ENCODE results near the gene ETHE1.

ETHE1 gene, protein sequence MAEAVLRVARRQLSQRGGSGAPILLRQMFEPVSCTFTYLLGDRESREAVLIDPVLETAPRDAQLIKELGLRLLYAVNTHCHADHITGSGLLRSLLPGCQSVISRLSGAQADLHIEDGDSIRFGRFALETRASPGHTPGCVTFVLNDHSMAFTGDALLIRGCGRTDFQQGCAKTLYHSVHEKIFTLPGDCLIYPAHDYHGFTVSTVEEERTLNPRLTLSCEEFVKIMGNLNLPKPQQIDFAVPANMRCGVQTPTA

DNA sequence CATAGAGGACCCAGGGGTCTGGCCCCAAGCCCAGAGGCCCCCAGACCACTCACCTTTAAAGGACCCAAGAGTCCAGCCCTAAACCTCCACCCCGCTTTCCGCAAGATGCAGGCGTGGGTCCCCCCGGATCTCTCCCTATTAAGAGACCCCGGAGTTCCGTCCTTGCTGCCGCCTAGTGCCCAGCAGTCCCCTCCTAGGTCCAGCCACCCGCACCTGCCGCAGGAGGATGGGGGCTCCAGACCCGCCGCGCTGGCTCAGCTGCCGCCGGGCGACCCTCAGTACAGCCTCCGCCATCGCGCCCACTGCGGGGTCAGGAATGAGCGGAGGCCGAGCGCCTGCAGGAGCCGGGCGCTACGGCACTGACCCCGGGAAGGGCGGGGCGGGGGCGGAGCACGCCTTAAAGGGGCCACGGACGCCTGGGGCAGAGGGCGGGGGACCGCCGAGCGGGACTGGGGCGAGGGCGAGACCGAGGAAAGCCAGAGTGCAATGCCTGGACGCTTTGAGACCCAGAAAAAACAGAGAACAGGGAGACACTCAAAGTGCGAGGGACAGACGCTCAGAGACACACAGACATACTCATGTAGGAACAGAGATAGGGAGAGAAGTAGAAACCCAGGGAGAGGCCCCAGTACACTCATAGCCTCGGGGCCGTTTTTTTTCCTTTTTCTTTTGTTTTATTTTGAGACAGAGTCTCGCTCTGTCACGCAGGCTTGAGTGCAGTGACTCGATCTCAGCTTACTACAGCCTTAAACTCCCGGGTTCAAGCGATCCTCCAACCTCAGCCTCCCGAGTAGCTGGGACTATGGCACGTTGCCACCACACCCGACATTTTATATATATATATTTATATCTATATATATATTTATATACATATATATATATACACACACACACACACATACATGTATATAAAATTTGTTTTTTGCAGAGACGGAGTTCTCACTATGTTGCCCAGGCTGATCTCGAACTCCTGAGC lies at the start of gene ETHE1:
Gene ETHE1, minus strand, starts transcription at position 318 of the 976 bp plus-strand sequence. Its CDS starts 24 bp downstream, at position 294.
- Mint-ChIP-seq H3K27me3 (ENCODE audit: low read depth) (no peaks in the 10 kb centered on the region), H3K36me3 (ENCODE audit: low read depth) (peaks cover 6% of the 10 kb centered on the region), H3K4me3 (peak within 1 kb of the TSS; percentile 78), H3K9me3 (no peaks in the 10 kb centered on the region), H3K27ac (peak within 1 kb of the TSS; percentile 69), H3K4me1 (ENCODE audit: low read depth) (peaks cover 26% of the 10 kb centered on the region)
- peak; percentile 82 for DNase-seq (ENCODE audit: low spot score)

DNA sequence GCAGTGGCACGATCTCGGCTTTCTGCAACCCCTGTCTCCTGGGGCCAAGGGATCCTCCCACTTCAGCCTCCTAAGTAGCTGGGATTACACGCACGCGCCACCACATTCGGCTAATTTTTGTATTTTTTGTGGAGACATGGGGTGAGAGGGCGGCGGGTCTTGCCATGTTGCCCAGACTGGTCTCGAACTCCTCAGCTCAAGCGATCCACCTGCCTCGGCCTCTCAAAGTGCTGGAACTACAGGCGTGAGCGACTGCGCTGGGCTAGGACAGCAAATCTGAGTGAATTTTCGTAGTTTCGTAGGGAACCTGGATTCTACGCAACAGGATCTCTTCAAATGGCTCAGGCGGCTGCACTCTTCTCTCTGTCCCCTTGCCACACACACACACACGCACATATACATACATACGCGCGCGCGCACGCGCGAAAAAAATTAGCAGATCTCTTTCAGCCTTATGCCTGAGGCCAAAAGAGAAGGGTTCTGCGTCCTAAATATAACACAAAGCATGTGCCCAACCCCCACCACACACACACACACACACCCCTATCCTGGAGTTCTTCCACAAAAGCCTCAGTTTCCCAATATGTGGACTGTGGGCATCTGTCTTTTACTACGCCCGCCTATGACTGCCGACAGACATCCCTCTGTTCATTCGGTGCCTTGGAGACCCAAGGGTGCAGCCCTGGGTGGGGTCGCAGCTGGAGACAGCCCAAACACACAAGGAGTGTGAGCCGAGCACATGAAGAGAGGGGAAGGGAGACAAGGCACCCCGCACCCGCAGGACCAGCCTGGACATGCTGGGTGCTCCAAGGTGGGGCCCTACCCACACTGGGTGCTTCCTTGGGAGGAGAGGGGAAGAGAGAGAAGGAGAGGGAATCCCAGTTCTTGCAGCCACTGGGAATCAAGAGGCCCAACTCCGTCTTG lies 49.2 kb upstream of the ETHE1 start:
- no peak for DNase-seq (ENCODE audit: low spot score)

DNA sequence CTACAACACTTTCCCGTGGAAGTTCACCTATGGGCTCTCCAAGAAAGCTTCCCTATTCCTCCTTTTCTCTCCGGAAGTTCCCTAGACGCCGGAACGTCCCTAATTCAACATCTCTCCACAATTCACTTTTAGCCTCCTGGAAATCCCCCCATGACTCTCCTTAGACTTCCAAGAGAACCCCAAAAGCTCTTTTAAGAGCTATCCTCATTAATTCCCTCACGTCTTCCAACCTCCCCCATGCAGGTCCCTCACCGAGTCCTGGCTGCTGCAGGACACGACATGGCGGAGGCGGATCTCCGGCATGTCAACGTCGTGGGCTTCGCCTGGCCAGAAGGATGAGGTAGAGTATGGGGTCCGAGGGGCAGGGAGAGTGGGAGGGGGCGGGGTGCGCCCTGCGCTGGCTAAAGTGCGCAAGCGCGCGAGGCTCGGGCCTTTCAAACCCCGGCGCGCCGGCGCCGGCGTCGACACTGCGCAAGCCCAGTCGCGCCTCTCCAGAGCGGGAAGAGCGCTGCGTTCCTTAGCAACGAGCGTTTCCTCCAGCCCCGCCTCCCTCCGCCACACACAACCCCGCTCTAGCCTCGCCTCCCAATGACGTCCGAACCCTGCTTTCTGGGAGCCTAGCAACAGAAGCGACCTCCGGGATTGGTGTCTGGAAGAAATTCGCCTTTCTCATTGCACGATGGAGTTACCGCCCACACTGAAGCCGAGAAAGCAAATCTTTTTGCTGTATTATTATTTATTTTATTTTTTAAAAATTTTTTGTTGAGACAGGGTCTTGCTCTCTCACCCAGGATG lies 48.4 kb upstream of the ETHE1 start, which contains the start of the genes PINLYP and XRCC1:
Gene PINLYP, plus strand, starts transcription at position 646 of the 795 bp plus-strand sequence. CDS start 1,391 bp downstream, outside the sequence.
Gene XRCC1, minus strand, starts transcription at position 372 of the 795 bp plus-strand sequence. Its CDS starts 69 bp downstream, at position 303.
- DNase-seq (ENCODE audit: low spot score) = peak; percentile 95
- H3K36me3 Mint-ChIP-seq (ENCODE audit: low read depth) = peaks cover 6% of the 10 kb centered on the region
- H3K4me3 Mint-ChIP-seq = peak within 1 kb of the TSS; percentile 98
- peak within 1 kb of the TSS; percentile 95 for H3K27ac Mint-ChIP-seq
- no peaks in the 10 kb centered on the region for H3K9me3 Mint-ChIP-seq
- H3K4me1 Mint-ChIP-seq (ENCODE audit: low read depth) = peaks cover 18% of the 10 kb centered on the region
- H3K27me3 Mint-ChIP-seq (ENCODE audit: low read depth) = peaks cover 2% of the 10 kb centered on the region

More for the DNA sequence above, 49.2 kb upstream of the ETHE1 start:
- H3K9me3 Mint-ChIP-seq = no peaks in the 10 kb centered on the region
- H3K27ac Mint-ChIP-seq = peak overlapping the region; percentile 69
- peaks cover 2% of the 10 kb centered on the region for H3K27me3 Mint-ChIP-seq (ENCODE audit: low read depth)
- peaks cover 18% of the 10 kb centered on the region for H3K4me1 Mint-ChIP-seq (ENCODE audit: low read depth)
- peaks cover 6% of the 10 kb centered on the region for H3K36me3 Mint-ChIP-seq (ENCODE audit: low read depth)
- peak overlapping the region; percentile 98 for H3K4me3 Mint-ChIP-seq

DNA sequence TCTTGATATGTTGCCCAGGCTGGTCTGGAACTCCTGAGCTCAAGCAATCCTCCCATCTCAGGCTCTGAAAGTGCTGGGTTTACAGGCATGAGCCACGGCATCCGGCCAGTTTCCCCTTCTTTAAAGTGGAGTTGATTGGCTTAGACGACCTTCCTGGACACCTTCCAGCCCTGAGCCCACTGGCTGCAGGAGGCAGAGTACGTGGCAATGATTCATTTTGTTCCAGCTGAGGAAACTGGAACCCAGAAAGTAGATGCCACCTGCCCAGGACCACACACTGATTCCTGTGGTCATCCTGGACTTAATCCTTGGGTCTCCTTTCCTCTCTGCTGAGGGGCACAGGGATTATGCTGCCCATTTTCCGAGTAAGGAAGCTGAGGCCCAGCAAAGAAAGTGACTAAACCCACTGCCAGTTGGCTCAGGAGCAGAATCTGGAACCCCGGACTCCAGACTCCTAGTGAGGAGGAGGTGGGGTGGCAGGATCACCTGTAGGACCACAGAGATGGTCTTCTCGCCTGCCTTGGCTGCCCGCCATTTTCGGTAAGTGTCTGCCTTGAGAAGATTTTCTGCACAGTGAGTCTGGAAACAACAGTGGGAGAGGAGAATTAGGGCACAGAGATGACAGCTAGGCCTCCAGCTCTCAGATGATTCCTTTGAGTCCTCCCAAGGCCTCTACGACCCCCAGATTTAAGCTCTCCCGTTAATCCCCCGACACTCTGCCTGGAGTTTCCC lies 47.6 kb upstream of the ETHE1 start:
- H3K9me3 Mint-ChIP-seq = no peaks in the 10 kb centered on the region
- peaks cover 6% of the 10 kb centered on the region for H3K36me3 Mint-ChIP-seq (ENCODE audit: low read depth)
- peak overlapping the region; percentile 95 for H3K27ac Mint-ChIP-seq
- H3K4me1 Mint-ChIP-seq (ENCODE audit: low read depth) = peaks cover 12% of the 10 kb centered on the region
- no peak for DNase-seq (ENCODE audit: low spot score)
- peaks cover 2% of the 10 kb centered on the region for H3K27me3 Mint-ChIP-seq (ENCODE audit: low read depth)
- peak overlapping the region; percentile 98 for H3K4me3 Mint-ChIP-seq

DNA sequence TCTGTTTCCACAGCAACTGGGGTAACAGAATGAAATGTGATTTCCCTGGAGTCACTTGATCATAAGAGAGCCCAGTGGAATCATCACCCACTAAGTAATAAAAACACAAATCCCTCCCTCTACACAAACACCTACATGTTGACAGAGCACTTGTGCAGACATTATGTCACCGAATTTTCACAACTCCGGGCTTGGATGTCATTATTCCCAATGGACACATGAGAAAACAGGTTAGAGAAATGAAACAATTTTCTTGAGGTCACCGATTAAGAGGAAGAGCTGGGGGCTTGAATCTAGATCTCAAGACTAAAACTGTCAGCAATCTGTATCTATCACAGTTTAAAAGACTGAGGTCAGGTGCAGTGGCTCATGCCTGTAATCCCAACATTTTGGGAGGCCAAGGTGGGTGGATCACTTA lies 45.2 kb upstream of the ETHE1 start:
- H3K4me3 Mint-ChIP-seq = no peak overlapping the region
- no peak for DNase-seq (ENCODE audit: low spot score)

DNA sequence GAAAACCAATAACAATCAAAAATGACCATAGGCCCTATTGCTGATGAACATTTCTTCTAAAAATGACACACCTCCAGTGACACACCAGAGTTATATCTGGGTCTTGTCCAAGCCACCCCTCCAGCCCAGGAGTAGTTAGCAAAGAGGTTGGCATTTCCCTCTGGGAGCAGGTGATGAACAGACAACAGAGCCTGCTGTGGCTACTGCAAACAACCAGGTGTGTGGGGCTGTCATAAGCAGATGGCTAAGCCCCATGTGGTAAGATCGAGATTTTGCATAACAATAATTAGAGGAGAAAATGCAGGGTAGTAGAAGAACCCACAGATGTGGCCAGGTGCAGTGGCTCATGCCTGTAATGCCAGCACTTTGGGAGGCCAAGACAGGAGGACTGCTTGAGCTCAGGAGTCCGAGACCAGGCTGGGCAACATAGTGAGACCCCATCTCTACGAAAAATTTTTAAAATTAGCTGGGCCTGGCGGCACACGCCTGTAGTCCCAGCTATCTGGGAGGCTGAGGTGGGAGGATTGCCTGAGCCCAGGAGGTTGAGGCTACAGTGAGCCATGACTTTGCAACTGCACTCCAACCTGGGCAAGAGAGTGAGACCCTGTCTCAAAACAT lies 43.3 kb upstream of the ETHE1 start:
- no peak for DNase-seq (ENCODE audit: low spot score)
- Mint-ChIP-seq H3K4me1 (ENCODE audit: low read depth) (peaks cover 3% of the 10 kb centered on the region), H3K9me3 (no peaks in the 10 kb centered on the region), H3K27ac (no peak overlapping the region), H3K4me3 (no peak overlapping the region), H3K36me3 (ENCODE audit: low read depth) (peaks cover 5% of the 10 kb centered on the region), H3K27me3 (ENCODE audit: low read depth) (no peaks in the 10 kb centered on the region)

More for the DNA sequence above, 45.2 kb upstream of the ETHE1 start:
- H3K4me1 Mint-ChIP-seq (ENCODE audit: low read depth) = peaks cover 4% of the 10 kb centered on the region
- H3K27me3 Mint-ChIP-seq (ENCODE audit: low read depth) = no peaks in the 10 kb centered on the region
- H3K27ac Mint-ChIP-seq = no peak overlapping the region
- peaks cover 2% of the 10 kb centered on the region for H3K36me3 Mint-ChIP-seq (ENCODE audit: low read depth)
- H3K9me3 Mint-ChIP-seq = no peaks in the 10 kb centered on the region

DNA sequence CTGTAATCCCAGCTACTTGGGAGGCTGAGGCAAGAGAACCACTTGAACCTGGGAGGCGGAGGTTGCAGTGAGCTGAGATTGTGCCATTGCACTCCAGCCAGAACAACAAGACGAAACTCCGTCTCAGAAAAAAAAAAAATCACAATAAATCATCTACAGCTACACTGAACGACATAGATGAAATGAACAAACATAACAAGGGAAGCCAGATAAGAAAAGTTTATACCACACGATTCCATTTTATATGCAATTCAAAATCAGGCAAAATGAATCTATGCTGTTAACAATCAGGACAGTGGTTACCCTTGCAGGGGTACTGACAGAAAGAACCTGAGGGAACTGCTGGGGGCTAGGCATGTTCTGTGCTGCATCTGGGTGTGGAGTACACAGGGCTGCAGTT lies 42.7 kb upstream of the ETHE1 start:
- Mint-ChIP-seq H3K36me3 (ENCODE audit: low read depth) (peaks cover 4% of the 10 kb centered on the region), H3K27me3 (ENCODE audit: low read depth) (no peaks in the 10 kb centered on the region), H3K4me3 (no peak overlapping the region), H3K27ac (no peak overlapping the region), H3K9me3 (no peaks in the 10 kb centered on the region), H3K4me1 (ENCODE audit: low read depth) (peaks cover 6% of the 10 kb centered on the region)
- DNase-seq (ENCODE audit: low spot score) = no peak

DNA sequence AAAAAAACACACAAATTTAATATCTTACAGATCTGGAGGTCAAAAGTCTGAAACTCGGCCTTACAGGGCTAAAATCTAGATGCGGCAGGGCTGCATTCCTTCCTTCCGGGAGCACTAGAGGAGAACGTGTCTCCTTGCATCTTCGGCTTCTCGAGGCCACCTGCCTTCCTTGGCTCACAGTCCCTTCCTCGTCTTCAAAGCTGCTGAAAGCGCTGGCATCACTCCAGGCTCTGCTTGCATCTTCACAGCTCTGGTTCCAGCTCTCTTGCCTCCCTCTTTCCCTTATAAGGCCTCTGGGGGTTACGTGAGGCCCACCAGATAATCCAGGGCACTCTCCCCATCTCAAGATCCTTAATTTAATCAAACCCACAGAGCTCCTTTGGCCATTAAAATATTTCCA lies 37.8 kb upstream of the ETHE1 start:
- DNase-seq (ENCODE audit: low spot score) = no peak
- Mint-ChIP-seq H3K36me3 (ENCODE audit: low read depth) (peaks cover 32% of the 10 kb centered on the region), H3K27ac (peak overlapping the region; percentile 69), H3K4me3 (no peak overlapping the region), H3K4me1 (ENCODE audit: low read depth) (peaks cover 32% of the 10 kb centered on the region), H3K27me3 (ENCODE audit: low read depth) (no peaks in the 10 kb centered on the region), H3K9me3 (no peaks in the 10 kb centered on the region)

DNA sequence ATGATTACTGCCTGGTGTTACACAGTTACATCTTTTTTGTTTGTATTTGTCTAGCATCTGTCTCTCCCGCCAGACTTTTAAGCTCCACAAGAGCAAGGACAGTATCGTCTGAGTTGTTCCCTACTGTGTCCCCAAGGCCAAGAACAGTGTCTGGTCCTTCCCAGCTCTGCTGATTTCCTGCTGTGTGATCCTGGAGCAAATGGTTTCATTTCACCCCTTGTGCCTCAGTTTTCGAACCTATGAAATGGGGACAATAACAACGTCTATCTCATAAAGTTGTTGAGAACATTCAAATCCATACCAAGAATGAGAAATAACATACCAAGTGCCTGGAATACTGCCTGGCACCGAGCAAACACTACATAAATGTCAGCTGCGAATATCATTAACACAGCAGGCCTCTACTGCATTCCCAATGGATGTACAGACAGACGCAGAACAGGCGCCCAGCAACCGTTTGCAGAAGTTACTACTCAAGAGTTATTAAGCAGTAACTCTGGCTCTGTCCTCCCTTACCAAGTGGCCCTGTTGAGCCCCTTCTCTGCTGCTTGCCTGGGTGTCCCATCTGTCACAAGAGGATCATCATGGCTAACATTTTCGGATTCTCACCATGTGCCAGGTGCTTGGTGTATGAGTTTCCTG lies 36.9 kb upstream of the ETHE1 start:
- no peak for DNase-seq (ENCODE audit: low spot score)
- H3K36me3 Mint-ChIP-seq (ENCODE audit: low read depth) = peaks cover 34% of the 10 kb centered on the region
- no peak overlapping the region for H3K4me3 Mint-ChIP-seq
- H3K27me3 Mint-ChIP-seq (ENCODE audit: low read depth) = no peaks in the 10 kb centered on the region
- peaks cover 32% of the 10 kb centered on the region for H3K4me1 Mint-ChIP-seq (ENCODE audit: low read depth)
- H3K27ac Mint-ChIP-seq = peak overlapping the region; percentile 85
- no peaks in the 10 kb centered on the region for H3K9me3 Mint-ChIP-seq

DNA sequence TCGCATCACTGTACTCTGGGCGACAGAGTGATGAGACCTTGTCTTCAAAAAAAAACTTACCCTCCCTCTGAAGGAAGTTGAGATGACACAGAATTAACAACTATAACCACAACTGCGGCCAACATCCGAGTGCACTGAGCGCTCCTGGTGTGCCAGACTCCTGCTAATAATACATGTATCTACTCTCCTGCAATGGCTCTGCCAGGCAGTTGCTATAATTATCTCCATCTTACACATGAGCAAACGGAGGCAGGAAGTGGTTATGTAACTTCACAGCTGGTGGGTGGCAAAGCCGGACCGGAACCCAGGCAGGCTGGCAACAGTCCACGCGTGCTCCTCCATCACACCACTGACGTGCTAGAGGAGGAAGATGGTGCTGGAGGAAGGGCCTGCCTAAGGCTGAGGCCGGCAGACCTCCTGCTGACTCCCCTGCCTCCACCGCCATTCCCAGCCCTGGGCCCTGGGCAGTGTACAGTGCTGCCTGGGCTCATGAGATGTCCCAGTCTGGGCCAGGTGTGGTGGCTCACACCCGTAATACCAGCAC lies 35.8 kb upstream of the ETHE1 start:
- no peaks in the 10 kb centered on the region for H3K27me3 Mint-ChIP-seq (ENCODE audit: low read depth)
- H3K4me3 Mint-ChIP-seq = peak overlapping the region; percentile 52
- H3K36me3 Mint-ChIP-seq (ENCODE audit: low read depth) = peaks cover 35% of the 10 kb centered on the region
- DNase-seq (ENCODE audit: low spot score) = peak; percentile 60
- H3K9me3 Mint-ChIP-seq = no peaks in the 10 kb centered on the region
- peaks cover 32% of the 10 kb centered on the region for H3K4me1 Mint-ChIP-seq (ENCODE audit: low read depth)
- H3K27ac Mint-ChIP-seq = peak overlapping the region; percentile 95

DNA sequence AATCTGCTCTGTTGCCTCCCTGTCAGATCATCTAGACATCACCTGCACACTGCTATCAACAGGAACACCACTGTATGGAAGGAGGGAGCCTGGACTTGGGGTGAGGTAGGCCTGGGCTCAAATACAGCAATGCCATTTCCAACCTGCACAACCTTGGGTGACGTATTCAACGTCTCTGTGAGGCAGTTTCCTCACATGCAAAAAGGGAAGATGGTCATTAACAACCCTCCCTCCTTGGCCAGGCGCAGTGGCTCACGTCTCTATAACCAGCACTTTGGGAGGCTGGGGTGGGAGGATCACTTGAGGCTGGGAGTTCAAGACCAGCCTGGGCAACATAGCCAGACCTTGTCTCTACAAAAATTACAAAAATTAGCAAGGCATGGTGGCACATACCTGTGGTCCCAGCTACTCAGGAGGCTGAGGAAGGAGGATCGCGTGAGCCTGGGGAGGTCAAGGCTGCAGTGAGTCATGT lies 35.3 kb upstream of the ETHE1 start:
- peak overlapping the region; percentile 95 for H3K27ac Mint-ChIP-seq
- H3K4me3 Mint-ChIP-seq = peak overlapping the region; percentile 52
- no peaks in the 10 kb centered on the region for H3K9me3 Mint-ChIP-seq
- peaks cover 39% of the 10 kb centered on the region for H3K36me3 Mint-ChIP-seq (ENCODE audit: low read depth)
- H3K27me3 Mint-ChIP-seq (ENCODE audit: low read depth) = no peaks in the 10 kb centered on the region
- DNase-seq (ENCODE audit: low spot score) = no peak
- peaks cover 32% of the 10 kb centered on the region for H3K4me1 Mint-ChIP-seq (ENCODE audit: low read depth)

All from T-helper 2 cell treated with Interferon-gamma antibody and Interleukin-4, amounts not matched to agents 5 μg/mL and 100 μg/mL, for 36 hours (primary cell).